GM19025 (cell line): ENCODE measurements around the gene RBM6.
"Not testable (repeated sequence)": the region's sequence is repeated elsewhere in the genome, so short reads cannot be mapped to it uniquely, and the experiment has no call there.

Experiments
- ATAC-seq: cut with Tn5 transposase; IDR thresholded peaks from one replicate; pipeline ENCODE4 v1.9.1; 2021; ENCODE audit warnings: mild to moderate bottlenecking, low read depth, moderate library complexity; ENCODE audit not compliant: unreplicated experiment

Gene RBM6

GRCh38 chr3:49976942-49977341 lies 37.0 kb downstream of the RBM6 start:
- ATAC-seq = no peak

GRCh38 chr3:49984394-49984793 lies 44.4 kb downstream of the RBM6 start:
- no peak for ATAC-seq

- no peak for ATAC-seq
Measured at GRCh38 chr3:49992326-49992725, 52.4 kb downstream of the RBM6 start.

- ATAC-seq = no peak
Measured at GRCh38 chr3:49994476-49994875, 54.5 kb downstream of the RBM6 start.

GRCh38 chr3:49996016-49996415 lies 56.1 kb downstream of the RBM6 start:
- no peak for ATAC-seq

- no peak for ATAC-seq
Measured at GRCh38 chr3:49997862-49998261, 57.9 kb downstream of the RBM6 start.

- no peak for ATAC-seq
Measured at GRCh38 chr3:49998326-49998725, 58.4 kb downstream of the RBM6 start.

- ATAC-seq = no peak
Measured at GRCh38 chr3:50001511-50001910, 61.6 kb downstream of the RBM6 start.

GRCh38 chr3:50003216-50003615 lies 63.3 kb downstream of the RBM6 start:
- ATAC-seq = no peak

GRCh38 chr3:50003824-50004223 lies 63.9 kb downstream of the RBM6 start:
- no peak for ATAC-seq

GRCh38 chr3:50008931-50009330 lies 69.0 kb downstream of the RBM6 start:
- ATAC-seq = no peak

GRCh38 chr3:50010959-50011358 lies 71.0 kb downstream of the RBM6 start:
- no peak for ATAC-seq

GRCh38 chr3:50015918-50016317 lies 76.0 kb downstream of the RBM6 start:
- no peak for ATAC-seq

- no peak for ATAC-seq
Measured at GRCh38 chr3:50028346-50028745, 88.4 kb downstream of the RBM6 start.

- ATAC-seq = not testable (repeated sequence)
Measured at GRCh38 chr3:50031201-50031600, 91.3 kb downstream of the RBM6 start.

- ATAC-seq = no peak
Measured at GRCh38 chr3:50044976-50045375, 105.0 kb downstream of the RBM6 start.

- ATAC-seq = no peak
Measured at GRCh38 chr3:50047426-50047825, 107.5 kb downstream of the RBM6 start.

- ATAC-seq = no peak
Measured at GRCh38 chr3:50050361-50050760, 110.4 kb downstream of the RBM6 start.

GRCh38 chr3:50057756-50058155 lies 117.8 kb downstream of the RBM6 start:
- ATAC-seq = no peak

- no peak for ATAC-seq
Measured at GRCh38 chr3:50068134-50068533, 128.2 kb downstream of the RBM6 start.

GRCh38 chr3:50078091-50078490 lies 138.1 kb downstream of the RBM6 start:
- no peak for ATAC-seq

GRCh38 chr3:50078622-50079021 lies 138.7 kb downstream of the RBM6 start:
- no peak for ATAC-seq

- ATAC-seq = not testable (repeated sequence)
Measured at GRCh38 chr3:50084951-50085350, 145.0 kb downstream of the RBM6 start.
